A549 (cell line): Measurements from ENCODE around the gene DDX41. TPM values are rescaled to one million over a fixed set of nuclear protein-coding genes. Genes with fewer than 3 reads are reported as not detected.

ENCODE experiments used
- ATAC-seq, 2 experiments: fragments of 200-7000 bp in 1 of 2; fragments of >200 bp in 1 of 2; cut with Nextera tagmentation in 1 of 2; cut with Tn5 transposase in 1 of 2; 3 replicates each; pipeline versions ENCODE4 v1.8.0 to v1.9.1; 2018 to 2020; ENCODE audit warnings: mild to moderate bottlenecking in 1 of 2, moderate library complexity in 1 of 2
- CTCF ChIA-PET: fragments of 300-600 bp; sonication (Branson Sonifier 250); formaldehyde crosslinking; extraction: SDS; loops from one replicate; lab custom pipeline; 2021; ENCODE audit warnings: antibody characterized with exemption, inconsistent platforms; lab: Yijun Ruan, JAX
- POLR2A ChIA-PET: fragments of 350-600 bp; formaldehyde crosslinking; extraction: SDS; loops from one replicate; lab custom pipeline; 2021; ENCODE audit warnings: antibody characterized with exemption, inconsistent platforms; lab: Yijun Ruan, JAX
- DNase-seq, 2 experiments: peaks; one replicate each; pipeline versions ENCODE4 v3.0.0 to v3.0.0-alpha.2; 2011 to 2016; ENCODE audit warnings: low read depth in 1 of 2, low spot score in 1 of 2
- FAIRE-seq: peaks from 2 replicates; lab custom pipeline; 2011; peaks lifted over from hg19 to GRCh38; lab: Jason Lieb, UNC
- H3K27ac ChIP-seq, 2 experiments: fragments of >200 bp; sonication (Bioruptor Twin); formaldehyde crosslinking; 3 replicates each; pipeline ENCODE4 v1.5.1; 2016 to 2017
- H3K4me1 ChIP-seq: fragments of >200 bp; sonication (Bioruptor Twin); formaldehyde crosslinking; 3 replicates; pipeline ENCODE4 v1.6.1; 2016
- H3K4me2 ChIP-seq: fragments of >200 bp; sonication (Bioruptor Twin); formaldehyde crosslinking; 3 replicates; pipeline ENCODE4 v1.6.1; 2016
- H3K4me3 ChIP-seq: fragments of >200 bp; sonication (Bioruptor Twin); formaldehyde crosslinking; 3 replicates; pipeline ENCODE4 v1.5.1; 2016
- H3K9me3 ChIP-seq: fragments of >200 bp; sonication (Bioruptor Twin); formaldehyde crosslinking; 3 replicates; pipeline ENCODE4 v1.6.1; 2016
- CEBPB ChIP-seq, 2 experiments: fragments of >200 bp in 1 of 2; sonication (Bioruptor Twin) in 1 of 2; formaldehyde crosslinking in 1 of 2; IDR thresholded peaks; 2 replicates each; pipeline ENCODE4 v1.6.1; 2012 to 2016
- CHD2 ChIP-seq: fragments of 150-350 bp; IDR thresholded peaks from 2 replicates; pipeline ENCODE4 v1.6.1; 2014; ENCODE audit warnings: low read length; ENCODE audit not compliant: partially characterized antibody
- CTCF ChIP-seq: fragments of >200 bp; sonication (Bioruptor Twin); formaldehyde crosslinking; IDR thresholded peaks from 3 replicates; pipeline ENCODE4 v1.5.1; 2016
- ELK1 ChIP-seq: fragments of 150-350 bp; IDR thresholded peaks from 2 replicates; pipeline ENCODE4 v1.6.1; 2014; ENCODE audit warnings: low read depth, mild to moderate bottlenecking, low read length
- FOSL2 ChIP-seq, 2 experiments: fragments of 450-650 bp in 1 of 2; fragments of >200 bp in 1 of 2; sonication (Bioruptor Twin) in 1 of 2; formaldehyde crosslinking; IDR thresholded peaks; 2 replicates each; pipeline versions ENCODE4 v1.5.0 to v1.6.1; 2016 to 2020; ENCODE audit warnings: mild to moderate bottlenecking in 1 of 2, moderate library complexity in 1 of 2
- GATA3 ChIP-seq: IDR thresholded peaks from 2 replicates; pipeline ENCODE4 v1.6.1; 2012; ENCODE audit warnings: borderline replicate concordance
- HOXB5 ChIP-seq: fragments of 250-450 bp; sonication (Bioruptor Pico); IDR thresholded peaks from 2 replicates; pipeline ENCODE4 v1.5.0; 2020; ENCODE audit warnings: mild to moderate bottlenecking, moderate library complexity
- JUN ChIP-seq, 2 experiments: fragments of >200 bp; sonication (Bioruptor Twin); formaldehyde crosslinking; IDR thresholded peaks; 2 replicates in 1 of 2; 3 replicates in 1 of 2; pipeline ENCODE4 v1.6.1; 2016 to 2017
- JUNB ChIP-seq: fragments of >200 bp; sonication (Bioruptor Twin); formaldehyde crosslinking; IDR thresholded peaks from 2 replicates; pipeline ENCODE4 v1.6.1; 2016
- MAZ ChIP-seq: fragments of 150-350 bp; IDR thresholded peaks from 2 replicates; pipeline ENCODE4 v1.6.1; 2014; ENCODE audit warnings: antibody characterized with exemption, low read depth, low read length, borderline replicate concordance
- MYC ChIP-seq: IDR thresholded peaks from 2 replicates; pipeline ENCODE4 v1.6.1; 2012; ENCODE audit warnings: mild to moderate bottlenecking, inconsistent platforms, low read length, improper control_type of control experiment, borderline replicate concordance
- NFE2L2 ChIP-seq: fragments of 150-350 bp; conservative IDR thresholded peaks from 2 replicates; pipeline ENCODE4 v1.6.1; 2014; ENCODE audit warnings: low read length
- NR3C1 ChIP-seq: fragments of >200 bp; sonication (Bioruptor Twin); formaldehyde crosslinking; IDR thresholded peaks from 3 replicates; pipeline ENCODE4 v1.6.1; 2017
- PBX3 ChIP-seq: IDR thresholded peaks from 2 replicates; pipeline ENCODE4 v1.6.1; 2012
- POLR2A ChIP-seq: IDR thresholded peaks from 2 replicates; pipeline ENCODE4 v1.6.1; 2012; ENCODE audit warnings: mild to moderate bottlenecking, low read length
- RCOR1 ChIP-seq: fragments of 150-350 bp; IDR thresholded peaks from 2 replicates; pipeline ENCODE4 v1.6.1; 2014; ENCODE audit warnings: antibody characterized with exemption, low read length, low read depth
- RNF2 ChIP-seq: fragments of 200-600 bp; sonication (generic); IDR thresholded peaks from 2 replicates; pipeline ENCODE4 v1.6.1; 2016; ENCODE audit warnings: low read depth, mild to moderate bottlenecking, antibody characterized with exemption, moderate library complexity, borderline replicate concordance
- USF2 ChIP-seq: fragments of 450-650 bp; IDR thresholded peaks from 2 replicates; pipeline ENCODE4 v1.6.1; 2014; ENCODE audit warnings: antibody characterized with exemption
- ZFP36 ChIP-seq: fragments of 450-650 bp; IDR thresholded peaks from 2 replicates; pipeline ENCODE4 v1.6.1; 2014; ENCODE audit warnings: borderline replicate concordance; ENCODE audit not compliant: partially characterized antibody
- ZNF302 ChIP-seq: fragments of 250-450 bp; sonication (Bioruptor Pico); IDR thresholded peaks from 2 replicates; pipeline ENCODE4 v1.9.0; 2021; ENCODE audit warnings: inconsistent platforms, mild to moderate bottlenecking, moderate library complexity
- ZSCAN20 ChIP-seq: fragments of 250-450 bp; sonication (Bioruptor Pico); IDR thresholded peaks from 2 replicates; pipeline ENCODE4 v1.8.0; 2022; ENCODE audit warnings: mild to moderate bottlenecking, moderate library complexity
- WGBS: methylation state at CpG from one replicate; pipeline ENCODE4 v1.1.6; 2017; ENCODE audit errors: missing lambda C conversion rate; 5-methylcytosine and 5-hydroxymethylcytosine counted together
- polyA plus RNA-seq, 4 experiments: library from polyadenylated mRNA; depleted of rRNA in 3 of 4; stranded (reverse); fragments of >200 nt; fragmentation: RNase III in 1 of 4; extraction: RNeasy Plus Mini Kit Qiagen cat#74134 plus additional on column Dnase treatment in 1 of 4; gene quantifications; 2 replicates in 3 of 4; 3 replicates in 1 of 4; pipeline ENCODE4 v1.2.3, GENCODE V29; 2011 to 2017
- TF ChIP-seq, protein P1 (sequence below): IDR thresholded peaks from 2 replicates; pipeline ENCODE4 v1.6.1; 2012

The DDX41 gene
- polyA plus RNA-seq, 2 of the 4 experiments (the other 2 are of a cell fraction), result 90.7 to 172 TPM

- no peak for TF ChIP-seq NFE2L2
- no peak for TF ChIP-seq ZNF302 (CRISPR knock-in tag)
- TF ChIP-seq POLR2A, result no peak; the same call in 1 of the 2 replicates
- no peak for TF ChIP-seq MAZ
- TF ChIP-seq HOXB5 (CRISPR knock-in tag), result no peak
Observed at GRCh38 chr5:177495243-177496060, 21.3 kb downstream of the DDX41 start (continued).

- TF ChIP-seq NR3C1 (no peak), GATA3 (peak; percentile 47; the same call in 1 of the 2 replicates), JUN (IDR thresholded peaks at IDR 0.05) (peak in 1 of 2 experiments; percentile 65; a peak in 2 of 5 replicates), MYC (no peak), USF2 (no peak), PBX3 (no peak), RNF2 (no peak), ELK1 (no peak), JUNB (peak; percentile 51), ZSCAN20 (CRISPR knock-in tag) (no peak), NFE2L2 (no peak), ZFP36 (no peak), FOSL2 (IDR thresholded peaks at IDR 0.05) (peak; percentile 51), FOSL2 (CRISPR knock-in tag; IDR thresholded peaks at IDR 0.05) (peak; percentile 83), CTCF (peak; percentile 34), RCOR1 (no peak), CHD2 (peak; percentile 11), CEBPB (IDR thresholded peaks at IDR 0.05) (peak in 1 of 2 experiments; percentile 22; a peak in 1 of 4 replicates)
- TF ChIP-seq, protein P1, sequence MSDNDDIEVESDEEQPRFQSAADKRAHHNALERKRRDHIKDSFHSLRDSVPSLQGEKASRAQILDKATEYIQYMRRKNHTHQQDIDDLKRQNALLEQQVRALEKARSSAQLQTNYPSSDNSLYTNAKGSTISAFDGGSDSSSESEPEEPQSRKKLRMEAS, result peak; percentile 47
- peak overlapping the region; percentile 63; the same call in 1 of the 3 replicates for H3K4me3 ChIP-seq
- ATAC-seq, result peak; percentile 25 to 32
- ChIA-PET POLR2A (interaction anchor here (1.0 to 1.5 kb wide), 4 partner anchors 17 to 90 kb away, joined by 3 to 4 read pairs (median 4); no protein-coding TSS in a partner anchor), CTCF (interaction anchor here (1.4 to 18.1 kb wide), 7 partner anchors 8 to 113 kb away, joined by 5 to 354 read pairs (median 100); partner anchors contain the start of genes DBN1, PDLIM7, PFN3 and PRR7)
- peaks cover 63% of the 10 kb centered on the region for H3K4me1 ChIP-seq
- no peaks in the 10 kb centered on the region for H3K9me3 ChIP-seq
- H3K27ac ChIP-seq, result peak overlapping the region; percentile 82 to 95
- DNase-seq, result peak; percentile 70 to 82
- peak overlapping the region; percentile 98 for H3K4me2 ChIP-seq
- WGBS, result 26% methylated on average over 8 of the region's 11 CpGs
- FAIRE-seq, result no peak
Observed at GRCh38 chr5:177494346-177495195, 22.2 kb downstream of the DDX41 start.
